Stimulated activated CD4-positive, alpha-beta T cell treated with anti-CD3 and anti-CD28 coated beads, Interleukin-15, amount 100 ng/mL, for 24 hours (primary cell): ENCODE results near the gene ZNF101.
A peak's percentile ranks its signal among the peaks of the same experiment; 100 is the strongest.

Source experiments
- DNase-seq: peaks from one replicate; pipeline ENCODE4 v3.0.0-alpha.2; 2020

Gene ZNF101

GRCh38 chr19:19719798-19720197 lies 51.2 kb downstream of the ZNF101 start:
- no peak for DNase-seq

GRCh38 chr19:19721896-19722295 lies 53.3 kb downstream of the ZNF101 start:
- no peak for DNase-seq

- peak; percentile 97 for DNase-seq
These were observed 64.2 kb downstream of the ZNF101 start, which contains the start of gene ZNF14 for GRCh38 chr19:19732579-19733501. Gene ZNF14, minus strand, starts transcription at chr19:19733112. Its CDS starts 154 bp downstream, at chr19:19732958.
